ENCODE results near the gene PLCL2.

GRCh38 chr3:17110660-17111396 lies 226.1 kb downstream of the PLCL2 start:
- TF ChIP-seq ZNF274 (IDR thresholded peaks at IDR 0.05; ENCODE audit: low read depth, low read length) (no peak), YY1 (IDR thresholded peaks at IDR 0.05; ENCODE audit: insufficient read depth, insufficient read length) (no peak), SUZ12 (IDR thresholded peaks at IDR 0.05; ENCODE audit: extremely low read depth, insufficient read depth, insufficient read length) (no peak)
